GM04504 (cell line): Measurements from ENCODE around the gene FOXRED2.
"Not testable (repeated sequence)": the region's sequence is repeated elsewhere in the genome, so short reads cannot be mapped to it uniquely, and the experiment has no call there.

Source experiments
- DNase-seq: peaks from one replicate; pipeline ENCODE4 v3.0.0-alpha.2; 2012; ENCODE audit warnings: low read depth

Gene FOXRED2

DNA sequence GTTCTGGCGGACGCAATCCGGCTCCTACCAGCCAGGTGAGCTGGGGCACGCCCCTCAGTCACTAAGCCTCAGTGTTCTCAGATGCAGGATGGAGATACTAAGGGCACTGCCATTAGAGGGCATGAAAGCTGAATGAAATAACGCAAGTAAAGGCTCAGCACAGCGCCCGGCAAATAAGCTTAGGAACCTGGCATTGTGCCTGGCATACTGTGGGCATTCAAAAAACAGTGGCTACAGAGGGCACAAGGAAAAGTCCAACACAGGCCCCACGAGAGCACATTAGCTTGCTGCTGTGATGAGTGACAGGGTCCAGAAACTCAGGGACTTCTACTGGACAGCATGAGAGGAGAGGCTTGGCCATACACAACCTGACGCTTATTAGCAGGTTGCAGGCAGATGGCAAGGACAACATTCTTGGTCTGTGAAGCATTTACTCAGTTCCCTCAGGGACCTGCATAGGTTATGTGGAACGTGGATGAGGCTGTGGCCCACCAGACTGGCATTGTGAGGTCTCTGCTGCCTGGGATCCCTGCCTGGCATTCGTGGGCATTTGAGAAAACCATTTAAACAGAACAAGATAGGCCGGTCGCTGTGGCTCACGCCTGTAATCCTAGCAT is 37.6 kb downstream of the FOXRED2 start:
- DNase-seq = no peak

- peak; percentile 87 for DNase-seq
Measured at GRCh38 chr22:36467946-36468345, 38.9 kb downstream of the FOXRED2 start.

GRCh38 chr22:36467042-36467810 is 39.6 kb downstream of the FOXRED2 start:
- peak; percentile 60 for DNase-seq

DNA sequence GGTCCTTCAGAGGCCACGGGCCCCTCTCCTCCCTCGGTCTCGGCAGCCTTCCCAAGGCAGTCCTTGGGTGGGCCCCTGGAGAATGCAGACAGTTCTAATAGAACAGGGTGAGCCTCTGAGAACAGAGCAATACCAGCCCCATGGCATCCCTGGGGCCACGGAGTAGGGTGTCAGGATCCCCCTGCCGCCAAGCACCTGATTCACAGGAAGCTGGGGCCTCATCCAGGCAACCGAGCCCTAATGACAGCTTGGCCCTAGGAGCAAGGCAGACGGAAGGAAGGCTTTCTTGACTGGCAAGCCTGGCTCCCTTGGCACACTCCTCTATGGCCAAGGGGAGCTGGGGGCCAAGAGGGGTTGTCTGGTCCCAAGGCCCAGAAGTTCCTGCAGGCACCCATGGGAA is 40.6 kb downstream of the FOXRED2 start:
- no peak for DNase-seq

GRCh38 chr22:36465232-36466021 is 41.4 kb downstream of the FOXRED2 start:
- peak; percentile 61 for DNase-seq

- no peak for DNase-seq
Measured at GRCh38 chr22:36464715-36465231, 42.1 kb downstream of the FOXRED2 start.

DNA sequence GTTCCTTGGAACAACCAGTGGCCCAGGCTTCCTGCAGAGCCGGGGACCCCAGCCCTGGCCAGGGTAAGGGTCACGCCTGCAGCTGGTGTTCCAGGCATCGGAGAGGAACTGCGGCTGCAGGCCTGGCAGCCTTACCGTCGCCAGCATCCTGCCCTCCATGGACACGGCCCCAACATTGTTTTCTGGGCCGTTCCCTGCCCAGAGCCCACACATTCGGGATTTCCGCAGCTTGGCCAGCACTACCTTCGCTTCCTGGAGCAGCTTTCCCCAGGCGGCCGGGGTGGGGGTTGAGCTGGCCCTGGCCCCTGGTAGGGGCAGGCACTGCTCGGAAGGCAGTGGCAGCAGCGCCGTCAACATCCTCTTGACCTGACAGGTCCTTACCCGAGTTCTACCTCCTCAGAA is 43.1 kb downstream of the FOXRED2 start:
- DNase-seq = no peak

DNA sequence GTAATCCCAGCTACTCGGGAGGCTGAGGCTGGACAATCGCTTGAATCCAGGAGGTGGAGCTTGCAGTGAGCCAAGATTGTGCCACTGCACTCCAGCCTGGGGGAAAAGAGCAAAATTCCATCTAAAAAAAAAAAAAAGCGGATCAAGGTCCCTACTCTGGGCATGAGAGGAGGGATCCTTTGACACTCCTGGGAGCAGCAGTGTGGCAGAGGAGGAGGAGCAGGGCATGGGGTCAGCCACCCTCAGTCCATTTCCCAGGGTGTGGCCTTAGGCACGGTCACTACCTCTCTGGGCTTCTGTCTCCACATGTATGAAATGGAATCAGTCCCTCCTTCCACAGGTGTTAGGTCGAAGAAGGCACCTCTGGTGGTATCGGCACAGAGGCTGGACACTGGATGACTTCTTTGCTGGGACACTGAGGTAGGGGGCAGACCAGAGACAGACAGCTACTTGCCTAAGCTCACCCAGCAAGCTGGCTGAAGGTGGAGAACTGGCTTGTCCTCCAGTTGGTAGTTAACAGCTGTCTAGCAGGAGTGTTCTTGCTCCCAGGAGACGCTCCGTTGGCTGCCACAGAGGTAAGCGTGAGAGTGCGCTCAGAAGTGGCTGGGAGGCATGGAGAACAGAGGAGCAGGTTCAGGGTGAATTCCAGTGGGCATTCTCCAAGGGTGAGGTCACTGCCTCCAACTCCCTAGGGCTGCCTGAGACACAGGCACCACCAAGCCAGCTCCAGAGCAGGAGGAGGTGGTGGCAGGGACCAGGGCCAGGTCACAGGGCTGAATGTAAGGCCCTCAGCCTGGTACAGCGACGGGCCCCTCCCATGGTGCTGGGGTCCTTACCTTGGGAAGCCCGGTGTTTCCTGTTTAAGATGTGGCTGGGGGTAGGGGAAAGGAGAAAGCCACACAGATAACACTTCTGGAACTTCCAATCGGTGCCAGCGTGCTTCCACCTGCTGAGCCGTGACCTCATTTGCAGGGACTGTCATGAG is 44.9 kb downstream of the FOXRED2 start:
- DNase-seq = no peak

DNA sequence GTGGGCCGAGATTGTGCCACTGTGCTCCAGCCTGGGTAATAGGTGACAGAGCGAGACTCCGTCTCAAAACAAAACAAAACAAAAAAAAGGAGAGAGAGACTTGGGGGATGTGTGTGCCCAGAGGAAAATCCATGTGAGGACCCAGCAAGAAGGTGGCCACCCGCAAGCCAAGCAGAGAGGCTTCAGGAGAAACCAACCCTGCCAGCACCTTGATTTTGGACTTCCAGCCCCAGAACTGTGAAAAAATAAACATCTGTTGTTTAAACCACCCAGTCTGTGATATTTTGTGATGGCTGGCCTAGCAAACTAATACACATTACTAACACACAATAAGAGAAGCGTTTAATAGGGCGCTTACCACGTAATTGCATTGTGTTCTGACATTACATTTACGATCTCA is 46.6 kb downstream of the FOXRED2 start:
- DNase-seq = no peak

DNA sequence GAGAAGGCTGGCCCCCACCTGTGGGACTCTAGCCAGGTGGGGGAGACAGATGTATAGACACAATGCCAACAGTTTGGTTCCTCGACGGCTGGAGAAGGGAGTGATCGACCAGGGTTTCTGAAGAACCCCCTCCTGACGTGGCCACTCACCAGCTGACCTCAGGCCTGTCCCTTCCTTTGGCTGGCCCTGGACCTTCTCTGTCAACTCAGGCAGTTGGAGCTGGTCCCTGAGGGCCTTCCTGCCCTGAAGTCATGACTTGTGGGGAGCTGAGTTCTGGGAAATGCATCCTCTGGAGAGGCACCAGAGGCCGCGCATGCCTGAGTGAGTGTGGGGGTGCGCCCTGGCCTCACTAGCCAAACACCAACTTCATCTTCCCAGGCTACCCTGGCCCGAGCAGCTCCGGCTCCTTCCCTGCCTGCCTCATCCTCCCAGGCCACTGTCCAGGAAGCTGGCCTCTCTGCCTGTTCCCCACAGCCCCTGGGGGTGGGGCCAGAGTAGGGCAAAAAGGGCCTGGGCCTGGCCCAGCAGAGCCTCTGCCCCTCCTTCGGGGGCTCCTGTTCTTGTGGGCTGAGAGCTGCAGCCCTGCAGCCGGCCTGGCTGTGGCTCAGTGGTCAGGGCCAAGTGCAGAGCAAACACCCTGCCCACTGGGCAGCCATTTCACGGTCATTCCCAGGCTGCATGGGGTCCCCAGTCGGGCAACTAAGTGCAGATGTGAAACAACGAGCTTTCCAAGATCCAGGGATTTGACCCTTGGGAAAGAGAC is 49.0 kb downstream of the FOXRED2 start:
- no peak for DNase-seq

DNA sequence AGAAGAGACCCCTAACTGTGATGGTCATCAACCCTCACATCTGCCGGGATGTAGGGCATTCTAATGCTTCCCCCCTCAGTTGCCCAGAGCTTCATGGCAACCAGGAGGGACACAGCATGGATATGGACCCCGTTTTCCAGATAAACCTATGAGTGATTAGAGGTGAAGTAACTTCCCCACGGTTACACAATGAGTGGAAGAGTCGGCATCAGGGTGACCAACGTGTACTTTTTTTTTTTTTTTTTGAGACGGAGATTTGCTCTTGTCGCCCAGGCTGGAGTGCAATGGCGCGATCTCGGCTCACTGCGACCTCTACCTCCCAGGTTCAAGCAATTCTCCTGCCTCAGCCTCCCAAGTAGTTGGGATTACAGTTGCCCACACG is 50.4 kb downstream of the FOXRED2 start:
- DNase-seq = no peak

GRCh38 chr22:36455571-36456463 is 51.0 kb downstream of the FOXRED2 start:
- DNase-seq = no peak

GRCh38 chr22:36454916-36455570 is 51.8 kb downstream of the FOXRED2 start:
- no peak for DNase-seq

- DNase-seq = no peak
Measured at GRCh38 chr22:36453855-36454378, 52.9 kb downstream of the FOXRED2 start.

DNA sequence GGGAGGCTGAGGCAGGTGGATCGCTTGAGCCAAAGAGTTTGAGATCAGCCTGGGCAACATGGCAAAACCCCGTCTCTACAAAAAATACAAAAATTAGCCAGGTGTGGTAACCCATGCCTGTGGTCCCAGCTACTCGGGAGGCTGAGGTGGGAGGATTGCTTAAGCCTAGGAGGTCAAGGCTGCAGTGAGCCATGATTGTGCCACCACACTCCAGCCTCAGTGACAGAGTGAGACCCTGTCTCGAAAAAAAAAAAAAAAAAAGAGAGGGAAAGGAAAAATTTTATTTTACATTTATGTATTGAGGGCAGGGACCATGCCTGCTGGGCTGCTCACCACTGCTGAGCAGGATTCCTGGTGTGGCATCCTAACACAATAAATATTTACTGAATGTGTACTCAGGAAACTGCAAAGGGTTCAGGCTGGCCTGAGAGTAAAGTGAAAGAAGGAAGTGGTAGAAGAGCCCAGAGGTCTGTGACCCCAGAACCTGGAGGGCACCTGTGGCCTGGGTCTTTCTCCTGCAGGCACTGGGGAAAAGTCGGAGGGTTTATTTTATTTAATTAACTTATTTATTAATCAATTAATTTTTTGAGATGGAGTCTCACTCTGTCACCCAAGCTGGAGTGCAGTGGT is 53.7 kb downstream of the FOXRED2 start:
- not testable (repeated sequence) for DNase-seq

DNA sequence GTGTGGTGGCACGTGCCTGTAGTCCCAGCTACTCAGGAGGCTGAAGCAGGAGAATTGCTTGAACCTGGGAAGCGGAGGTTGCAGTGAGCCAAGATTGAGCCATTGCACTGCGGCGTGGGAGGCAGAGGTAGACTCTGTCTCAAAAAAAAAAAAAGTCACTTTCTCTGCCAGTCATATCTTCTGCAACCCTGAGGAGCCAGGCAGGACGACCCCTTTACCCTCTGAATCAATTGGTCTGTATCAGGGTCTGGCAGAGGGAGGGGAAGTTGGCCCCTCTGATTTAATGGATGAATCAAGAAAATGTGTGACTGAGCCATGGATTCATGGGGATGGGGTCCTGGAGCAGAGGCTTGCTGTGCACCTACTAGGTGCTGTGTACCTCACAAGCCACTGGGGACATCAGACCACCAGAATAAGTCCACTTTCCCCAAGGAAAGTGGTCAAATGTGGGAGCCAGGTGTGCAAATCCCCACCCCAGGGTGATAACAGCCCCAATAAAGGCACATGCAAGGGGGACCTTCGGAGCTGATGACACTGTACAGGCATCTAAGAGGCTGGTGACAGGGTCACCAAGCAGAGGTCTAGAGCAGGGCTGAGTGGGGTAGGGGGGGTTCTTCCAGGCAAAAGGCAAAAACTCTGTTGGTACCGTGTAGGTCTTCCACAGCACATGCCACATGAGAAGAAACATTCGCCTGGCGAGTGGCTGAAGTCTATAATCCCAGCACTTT is 54.4 kb downstream of the FOXRED2 start:
- no peak for DNase-seq

- DNase-seq = not testable (repeated sequence)
Measured at GRCh38 chr22:36450923-36451322, 55.9 kb downstream of the FOXRED2 start.
